Activated CD8-positive, alpha-beta T cell treated with anti-CD3 and anti-CD28 coated beads for 36 hours (primary cell): ENCODE measurements around the gene OCEL1. TPM values are rescaled to one million over a fixed set of nuclear protein-coding genes. Genes with fewer than 3 reads are reported as not detected.

Experiments
- ATAC-seq: fragments of 200-7000 bp; cut with Tn5 transposase; one replicate; pipeline ENCODE4 v1.10.0; 2021; ENCODE audit warnings: mild to moderate bottlenecking, moderate library complexity
- CTCF ChIA-PET: fragments of 350-600 bp; sonication (Branson Sonifier 250); formaldehyde crosslinking; loops from one replicate; lab custom pipeline; 2021; ENCODE audit warnings: antibody characterized with exemption; lab: Charles Lee
- POLR2A ChIA-PET: fragments of 350-600 bp; sonication (Branson Sonifier 250); formaldehyde crosslinking; loops from one replicate; lab custom pipeline; 2021; ENCODE audit warnings: antibody characterized with exemption; lab: Charles Lee
- DNase-seq: peaks from one replicate; pipeline ENCODE4 v3.0.0-alpha.2; 2020
- H3K27ac Mint-ChIP-seq: one replicate; pipeline ENCODE4 v1.8.0; 2021; ENCODE audit warnings: mild to moderate bottlenecking, mixed read lengths
- H3K27me3 Mint-ChIP-seq: one replicate; pipeline ENCODE4 v1.8.0; 2021; ENCODE audit warnings: mixed read lengths
- H3K36me3 Mint-ChIP-seq: one replicate; pipeline ENCODE4 v1.8.0; 2021; ENCODE audit warnings: low read depth, mixed read lengths
- H3K4me1 Mint-ChIP-seq: one replicate; pipeline ENCODE4 v1.8.0; 2021; ENCODE audit warnings: low read depth, mixed read lengths
- H3K4me3 Mint-ChIP-seq: one replicate; pipeline ENCODE4 v1.8.0; 2021; ENCODE audit warnings: mild to moderate bottlenecking, moderate library complexity, mixed read lengths
- H3K9me3 Mint-ChIP-seq: one replicate; pipeline ENCODE4 v1.8.0; 2021; ENCODE audit warnings: mixed read lengths
- CTCF ChIP-seq: fragments of 200-600 bp; IDR thresholded peaks from one replicate; pipeline ENCODE4 v1.8.0; 2022; ENCODE audit warnings: antibody characterized with exemption, mild to moderate bottlenecking
- intact Hi-C: fragments of 100-400 bp; cut with micrococcal nuclease; formaldehyde crosslinking; loops from one replicate; pipeline ENCODE4 v1.10.0; 2022
- total RNA-seq, 2 experiments: library from RNA; stranded (reverse); gene quantifications; one replicate each; pipeline ENCODE4 v1.2.3, GENCODE V29; 2021

Gene OCEL1
- total RNA-seq, 2 experiments from 2014 or later = 20.1 TPM

GRCh38 chr19:17260842-17261325 is 34.9 kb downstream of the OCEL1 start:
- H3K27ac Mint-ChIP-seq = no peak overlapping the region
- intact Hi-C loops = no loop called here
- peak; percentile 94 for DNase-seq
- H3K4me3 Mint-ChIP-seq = no peak overlapping the region
- H3K4me1 Mint-ChIP-seq = peaks cover 8% of the 10 kb centered on the region
- no peaks in the 10 kb centered on the region for H3K9me3 Mint-ChIP-seq
- peak; percentile 100 for ATAC-seq
- H3K27me3 Mint-ChIP-seq = no peaks in the 10 kb centered on the region
- no peaks in the 10 kb centered on the region for H3K36me3 Mint-ChIP-seq
- POLR2A ChIA-PET = interaction anchor here (0.6 to 3.0 kb wide), 2 partner anchors 21 to 194 kb away, joined by 3 to 9 read pairs; partner anchors contain the start of gene ANKLE1
- CTCF ChIA-PET = interaction anchor here (0.7 to 6.3 kb wide), 17 partner anchors 9 to 196 kb away, joined by 3 to 46 read pairs (median 5); partner anchors contain the start of genes ANKLE1 and USE1
- peak; percentile 84 for TF ChIP-seq CTCF

DNA sequence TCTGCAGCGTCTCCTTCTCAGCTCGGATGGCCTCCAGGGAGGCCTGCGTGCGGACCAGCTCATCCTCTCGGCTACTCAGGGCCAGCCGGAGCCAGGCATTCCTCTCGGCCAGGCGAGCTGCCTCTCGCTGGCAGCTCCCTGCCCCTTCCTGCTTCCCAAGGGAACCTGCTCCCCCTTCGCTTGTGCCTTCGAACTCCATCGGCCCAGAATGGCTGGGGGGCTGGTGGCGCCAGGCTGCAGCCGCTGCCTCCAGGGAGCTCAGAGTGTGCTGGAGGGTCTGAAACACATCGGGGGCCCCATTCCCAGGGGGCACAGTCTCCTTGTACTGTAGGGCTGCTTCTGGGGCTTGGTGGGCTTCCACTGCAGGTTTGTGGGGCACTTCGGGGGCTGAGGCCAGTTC is 36.5 kb downstream of the OCEL1 start:
- Mint-ChIP-seq H3K27me3 (no peaks in the 10 kb centered on the region), H3K9me3 (no peaks in the 10 kb centered on the region)
- intact Hi-C loops = no loop called here

GRCh38 chr19:17263712-17264640 is 38.0 kb downstream of the OCEL1 start:
- H3K27ac Mint-ChIP-seq = peak overlapping the region; percentile 6

More for the DNA sequence above, 36.5 kb downstream of the OCEL1 start:
- H3K27ac Mint-ChIP-seq = no peak overlapping the region
- ChIA-PET POLR2A (interaction anchor here (0.9 to 1.0 kb wide), 2 partner anchors 19 to 126 kb away, joined by 3 read pairs; partner anchors contain the start of gene ANKLE1), CTCF (interaction anchor here (1.1 to 1.2 kb wide), 2 partner anchors 13 to 43 kb away, joined by 3 to 5 read pairs; partner anchors contain the start of gene MRPL34)
- ATAC-seq (no peak), DNase-seq (no peak)
- H3K4me3 Mint-ChIP-seq = no peak overlapping the region
- no peak for TF ChIP-seq CTCF
- no peaks in the 10 kb centered on the region for H3K36me3 Mint-ChIP-seq
- peaks cover 15% of the 10 kb centered on the region for H3K4me1 Mint-ChIP-seq

GRCh38 chr19:17264641-17264979 is 38.6 kb downstream of the OCEL1 start, which contains the start of gene USHBP1:
Gene USHBP1, minus strand, starts transcription at chr19:17264745. Its CDS starts 446 bp downstream, at chr19:17264299.
- POLR2A ChIA-PET = interaction anchor here (5.7 kb wide), 1 partner anchor 18 kb away, joined by 36 read pairs; the partner anchor contains the start of gene ANKLE1
- peaks cover 21% of the 10 kb centered on the region for H3K4me1 Mint-ChIP-seq
- intact Hi-C loops = no loop called here
- CTCF ChIA-PET = interaction anchor here (1.2 to 5.9 kb wide), 5 partner anchors 9 to 124 kb away, joined by 3 to 46 read pairs (median 3); partner anchors contain the start of gene ANKLE1
- peak within 1 kb of the TSS; percentile 6 for H3K27ac Mint-ChIP-seq
- TF ChIP-seq CTCF = no peak
- no peak for ATAC-seq
- no peak within 1 kb of the TSS for H3K4me3 Mint-ChIP-seq
- H3K27me3 Mint-ChIP-seq = no peaks in the 10 kb centered on the region
- no peak for DNase-seq
- peaks cover 1% of the 10 kb centered on the region for H3K36me3 Mint-ChIP-seq
- H3K9me3 Mint-ChIP-seq = no peaks in the 10 kb centered on the region

More at GRCh38 chr19:17263712-17264640, 38.0 kb downstream of the OCEL1 start:
- Mint-ChIP-seq H3K9me3 (no peaks in the 10 kb centered on the region), H3K27me3 (no peaks in the 10 kb centered on the region), H3K36me3 (peaks cover 1% of the 10 kb centered on the region), H3K4me1 (peaks cover 21% of the 10 kb centered on the region), H3K4me3 (no peak overlapping the region)
- TF ChIP-seq CTCF = no peak
- ChIA-PET POLR2A (interaction anchor here (0.6 to 5.7 kb wide), 3 partner anchors 18 to 680 kb away, joined by 3 to 36 read pairs (median 6); partner anchors contain the start of gene ANKLE1), CTCF (interaction anchor here (1.2 to 5.9 kb wide), 4 partner anchors 19 to 125 kb away, joined by 3 to 46 read pairs (median 3); partner anchors contain the start of gene ANKLE1)
- DNase-seq = no peak
- ATAC-seq = no peak
- intact Hi-C loops = no loop called here
